ENCODE measurements around the gene LRP8. TPM values are rescaled to one million over a fixed set of nuclear protein-coding genes. Genes with fewer than 3 reads are reported as not detected.

LRP8 gene
- total RNA-seq, 1 donor from 2014 or later: 7.1 TPM

DNA sequence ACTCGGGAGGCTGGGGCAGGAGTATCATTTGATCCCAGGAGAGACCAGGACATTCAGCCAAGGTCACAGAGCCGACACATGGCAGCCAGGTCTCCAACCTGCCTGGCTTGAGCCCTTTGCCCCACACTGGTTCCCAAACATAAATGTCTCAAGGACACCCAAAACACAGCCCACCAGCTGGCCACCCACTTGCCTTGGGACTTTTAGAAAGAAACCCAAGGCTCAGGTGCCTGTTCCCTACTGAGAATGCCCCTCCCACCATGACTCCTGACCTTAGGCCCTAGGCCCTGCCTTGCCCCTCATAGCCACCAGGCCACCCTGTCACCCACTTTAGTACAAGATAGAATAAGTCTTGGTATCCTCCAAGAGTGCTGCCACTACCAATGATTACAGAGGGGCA, 41.9 kb upstream of the LRP8 start:
- peaks cover 3% of the 10 kb centered on the region for H3K27me3 Mint-ChIP-seq (ENCODE audit: low read depth)

DNA sequence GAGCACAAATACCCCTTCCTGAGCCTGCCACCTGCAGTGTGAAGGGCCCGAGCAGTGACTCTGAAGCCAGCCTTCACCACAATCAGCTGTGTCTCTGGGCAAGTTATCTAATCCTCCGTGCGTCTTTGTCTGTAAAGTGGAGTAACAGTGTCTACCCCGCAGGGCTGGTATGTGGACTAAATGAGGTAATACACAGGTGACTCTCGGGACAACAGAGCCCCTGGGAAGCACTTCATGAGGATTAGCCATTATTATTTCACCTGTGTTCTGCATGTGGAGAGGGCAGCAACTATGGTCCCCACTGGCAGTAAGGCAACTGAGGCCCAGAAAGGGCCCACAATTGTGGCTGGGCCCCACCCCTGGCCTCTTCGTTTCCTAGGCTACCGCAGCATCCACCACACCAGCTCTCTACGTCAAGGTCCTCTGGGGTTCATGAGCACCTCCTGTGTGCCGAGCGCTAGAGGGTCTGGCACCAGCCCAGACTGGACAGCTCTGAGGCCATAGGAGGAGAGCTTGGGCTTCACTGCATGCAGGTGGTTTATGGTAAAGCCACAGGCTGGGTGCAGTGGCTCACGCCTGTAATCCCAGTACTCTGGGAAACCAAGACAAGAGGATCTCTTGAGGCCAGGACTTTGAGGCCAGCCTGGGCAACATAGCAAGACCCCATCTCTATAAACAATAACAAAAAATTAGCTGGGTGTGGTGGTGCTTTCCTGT, 41.3 kb upstream of the LRP8 start:
- TF ChIP-seq, protein P1, sequence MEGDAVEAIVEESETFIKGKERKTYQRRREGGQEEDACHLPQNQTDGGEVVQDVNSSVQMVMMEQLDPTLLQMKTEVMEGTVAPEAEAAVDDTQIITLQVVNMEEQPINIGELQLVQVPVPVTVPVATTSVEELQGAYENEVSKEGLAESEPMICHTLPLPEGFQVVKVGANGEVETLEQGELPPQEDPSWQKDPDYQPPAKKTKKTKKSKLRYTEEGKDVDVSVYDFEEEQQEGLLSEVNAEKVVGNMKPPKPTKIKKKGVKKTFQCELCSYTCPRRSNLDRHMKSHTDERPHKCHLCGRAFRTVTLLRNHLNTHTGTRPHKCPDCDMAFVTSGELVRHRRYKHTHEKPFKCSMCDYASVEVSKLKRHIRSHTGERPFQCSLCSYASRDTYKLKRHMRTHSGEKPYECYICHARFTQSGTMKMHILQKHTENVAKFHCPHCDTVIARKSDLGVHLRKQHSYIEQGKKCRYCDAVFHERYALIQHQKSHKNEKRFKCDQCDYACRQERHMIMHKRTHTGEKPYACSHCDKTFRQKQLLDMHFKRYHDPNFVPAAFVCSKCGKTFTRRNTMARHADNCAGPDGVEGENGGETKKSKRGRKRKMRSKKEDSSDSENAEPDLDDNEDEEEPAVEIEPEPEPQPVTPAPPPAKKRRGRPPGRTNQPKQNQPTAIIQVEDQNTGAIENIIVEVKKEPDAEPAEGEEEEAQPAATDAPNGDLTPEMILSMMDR (IDR thresholded peaks at IDR 0.05): no peak
- H3K27ac Mint-ChIP-seq (ENCODE audit: unreplicated experiment): no peak overlapping the region
- no peak overlapping the region for H3K4me3 Mint-ChIP-seq (ENCODE audit: unreplicated experiment)
- DNase-seq (ENCODE audit: low spot score): peak; percentile 72
- no peaks in the 10 kb centered on the region for H3K4me1 Mint-ChIP-seq (ENCODE audit: low read depth)
- peaks cover 3% of the 10 kb centered on the region for H3K27me3 Mint-ChIP-seq (ENCODE audit: low read depth)
- no peaks in the 10 kb centered on the region for H3K9me3 Mint-ChIP-seq (ENCODE audit: low read depth)
- no peaks in the 10 kb centered on the region for H3K36me3 Mint-ChIP-seq (ENCODE audit: low read depth)

More for the DNA sequence above, 41.9 kb upstream of the LRP8 start:
- Mint-ChIP-seq H3K4me1 (ENCODE audit: low read depth) (no peaks in the 10 kb centered on the region), H3K27ac (ENCODE audit: unreplicated experiment) (no peak overlapping the region), H3K4me3 (ENCODE audit: unreplicated experiment) (no peak overlapping the region), H3K9me3 (ENCODE audit: low read depth) (no peaks in the 10 kb centered on the region), H3K36me3 (ENCODE audit: low read depth) (no peaks in the 10 kb centered on the region)
- TF ChIP-seq, protein P1 (IDR thresholded peaks at IDR 0.05): no peak
- DNase-seq (ENCODE audit: low spot score): peak; percentile 20

DNA sequence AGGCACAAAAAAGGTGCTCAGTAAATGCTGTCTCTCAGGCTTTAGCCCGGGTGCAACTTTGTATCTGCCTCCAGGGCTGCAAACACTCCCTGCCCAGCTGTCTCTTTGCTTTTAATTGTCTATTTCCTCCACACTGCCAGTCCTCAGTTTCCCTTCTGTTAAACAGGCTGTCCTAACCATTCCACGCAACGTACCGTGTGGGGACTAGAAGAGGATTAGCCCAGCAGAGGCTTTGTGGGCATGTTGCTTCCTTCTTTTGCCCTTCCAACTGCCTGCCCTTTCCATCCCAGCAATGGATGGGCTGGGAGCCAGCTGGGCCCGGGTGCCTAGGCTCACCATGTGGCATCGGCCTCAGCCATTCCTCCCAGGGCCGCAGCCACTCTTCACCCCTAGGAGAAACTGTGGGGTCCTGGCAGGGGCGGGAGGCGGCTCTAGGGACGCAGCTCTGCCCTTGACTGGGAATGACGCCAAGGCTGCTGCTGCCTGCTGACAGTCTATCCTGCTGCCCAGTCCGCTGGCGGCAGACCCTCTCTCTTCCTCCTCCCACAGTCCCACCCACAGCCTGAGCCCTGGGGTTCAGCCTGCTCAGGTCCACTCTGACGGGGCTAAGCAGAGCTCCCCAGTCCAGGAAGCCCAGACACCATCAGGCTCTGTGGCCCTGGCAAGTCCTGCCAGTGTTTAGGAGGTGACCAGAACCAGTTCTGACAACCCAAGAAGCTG, 40.6 kb upstream of the LRP8 start:
- Mint-ChIP-seq H3K4me3 (ENCODE audit: unreplicated experiment) (no peak overlapping the region), H3K27ac (ENCODE audit: unreplicated experiment) (no peak overlapping the region), H3K36me3 (ENCODE audit: low read depth) (no peaks in the 10 kb centered on the region), H3K4me1 (ENCODE audit: low read depth) (no peaks in the 10 kb centered on the region), H3K9me3 (ENCODE audit: low read depth) (no peaks in the 10 kb centered on the region), H3K27me3 (ENCODE audit: low read depth) (peaks cover 3% of the 10 kb centered on the region)
- TF ChIP-seq, protein P1 (IDR thresholded peaks at IDR 0.05): no peak
- DNase-seq (ENCODE audit: low spot score): peak; percentile 85

DNA sequence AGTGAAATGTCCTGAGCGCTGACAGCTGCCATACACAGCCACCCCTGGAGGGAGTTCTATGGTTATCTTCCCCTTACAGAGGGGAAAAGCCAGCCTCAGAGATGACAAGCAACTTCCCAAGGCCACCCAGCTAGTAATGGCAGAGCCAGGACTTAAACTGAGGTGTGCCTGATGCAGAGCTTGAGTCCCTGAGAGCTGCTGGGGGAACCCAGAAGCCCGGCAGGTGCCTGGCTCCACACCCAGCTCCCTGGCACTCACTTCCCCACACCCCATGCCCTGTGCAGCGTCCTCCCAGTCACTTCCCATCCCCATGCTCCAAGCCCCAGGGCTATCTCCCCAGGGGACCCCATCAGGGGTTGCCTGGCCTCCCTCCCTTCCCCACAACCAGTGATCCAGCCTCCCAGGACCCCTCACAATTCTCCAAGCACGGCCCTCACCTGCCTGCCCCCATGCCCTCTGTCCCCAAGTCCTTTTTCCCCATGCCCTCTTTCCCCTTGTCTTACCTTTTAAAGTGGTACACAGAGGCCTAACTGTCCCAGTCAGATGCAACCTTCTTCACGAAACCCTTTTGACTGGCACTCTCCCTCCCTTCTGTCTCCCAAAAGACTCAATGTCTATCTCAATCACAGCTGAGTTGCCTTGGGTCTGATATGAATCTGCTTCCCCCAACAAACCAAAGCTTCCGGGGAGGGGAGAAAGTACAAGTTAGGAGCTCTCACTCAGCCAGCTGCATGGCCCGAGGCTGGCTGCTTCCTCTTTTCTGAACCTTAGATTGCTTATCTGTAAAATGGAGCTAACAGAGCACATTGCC, 39.8 kb upstream of the LRP8 start:
- H3K4me1 Mint-ChIP-seq (ENCODE audit: low read depth): no peaks in the 10 kb centered on the region
- H3K36me3 Mint-ChIP-seq (ENCODE audit: low read depth): no peaks in the 10 kb centered on the region
- peaks cover 3% of the 10 kb centered on the region for H3K27me3 Mint-ChIP-seq (ENCODE audit: low read depth)
- H3K27ac Mint-ChIP-seq (ENCODE audit: unreplicated experiment): no peak overlapping the region
- no peak overlapping the region for H3K4me3 Mint-ChIP-seq (ENCODE audit: unreplicated experiment)
- TF ChIP-seq, protein P1 (IDR thresholded peaks at IDR 0.05): no peak
- H3K9me3 Mint-ChIP-seq (ENCODE audit: low read depth): no peaks in the 10 kb centered on the region
- peak; percentile 72 for DNase-seq (ENCODE audit: low spot score)

DNA sequence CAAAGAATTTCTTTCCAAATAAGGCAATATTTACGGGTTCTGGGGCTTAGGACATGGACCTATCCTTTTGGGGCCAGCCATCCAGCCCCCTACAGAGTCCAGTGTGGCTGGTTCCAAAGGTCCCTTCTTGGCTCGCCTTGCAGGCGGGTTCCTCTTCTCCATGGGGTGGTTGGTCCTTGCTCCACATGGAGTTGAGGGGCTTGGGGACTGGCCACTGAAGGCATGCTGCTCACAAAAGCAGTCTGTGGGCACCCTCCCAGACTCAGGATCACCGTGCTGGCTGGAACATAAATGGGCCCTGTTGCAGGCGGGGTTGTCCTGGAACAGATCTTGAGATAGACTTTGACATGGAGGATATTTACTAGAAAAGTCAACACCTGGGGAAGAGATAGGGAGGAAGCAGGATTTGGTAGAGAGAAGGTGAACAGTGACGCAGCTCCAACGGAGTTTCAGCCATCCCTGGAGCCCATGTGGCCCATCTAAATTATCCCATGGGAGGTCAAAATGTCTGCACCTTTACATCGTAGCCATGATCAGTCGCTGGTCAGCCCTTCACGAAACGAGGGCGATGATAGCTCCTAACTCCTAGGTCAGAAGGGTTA, 39.1 kb upstream of the LRP8 start:
- Mint-ChIP-seq H3K4me1 (ENCODE audit: low read depth) (no peaks in the 10 kb centered on the region), H3K27me3 (ENCODE audit: low read depth) (peaks cover 3% of the 10 kb centered on the region), H3K9me3 (ENCODE audit: low read depth) (no peaks in the 10 kb centered on the region), H3K36me3 (ENCODE audit: low read depth) (no peaks in the 10 kb centered on the region), H3K4me3 (ENCODE audit: unreplicated experiment) (no peak overlapping the region), H3K27ac (ENCODE audit: unreplicated experiment) (no peak overlapping the region)
- DNase-seq (ENCODE audit: low spot score): peak; percentile 73
- TF ChIP-seq, protein P1 (IDR thresholded peaks at IDR 0.05): no peak

Measured in chondrocyte (in vitro differentiated cells).